ENCODE measurements around the gene ADARB2.
A peak's percentile ranks its signal among the peaks of the same experiment; 100 is the strongest.

ADARB2 gene

GRCh38 chr10:1632141-1632540 lies 105.2 kb downstream of the ADARB2 start:
- H3K27ac ChIP-seq (ENCODE audit: extremely low read depth, low read depth, low read length): no peak overlapping the region
- no peaks in the 10 kb centered on the region for H3K4me1 ChIP-seq (ENCODE audit: control insufficient read depth, insufficient read depth, low read length)
- no peaks in the 10 kb centered on the region for H3K9me3 ChIP-seq (ENCODE audit: control insufficient read depth, insufficient read depth, low read depth, low read length)
- ChIA-PET POLR2A (no interaction called here), CTCF (interaction anchor here (0.6 kb wide), 1 partner anchor 1142 kb away, joined by 3 read pairs; no protein-coding TSS in a partner anchor)
- TF ChIP-seq, protein P1, sequence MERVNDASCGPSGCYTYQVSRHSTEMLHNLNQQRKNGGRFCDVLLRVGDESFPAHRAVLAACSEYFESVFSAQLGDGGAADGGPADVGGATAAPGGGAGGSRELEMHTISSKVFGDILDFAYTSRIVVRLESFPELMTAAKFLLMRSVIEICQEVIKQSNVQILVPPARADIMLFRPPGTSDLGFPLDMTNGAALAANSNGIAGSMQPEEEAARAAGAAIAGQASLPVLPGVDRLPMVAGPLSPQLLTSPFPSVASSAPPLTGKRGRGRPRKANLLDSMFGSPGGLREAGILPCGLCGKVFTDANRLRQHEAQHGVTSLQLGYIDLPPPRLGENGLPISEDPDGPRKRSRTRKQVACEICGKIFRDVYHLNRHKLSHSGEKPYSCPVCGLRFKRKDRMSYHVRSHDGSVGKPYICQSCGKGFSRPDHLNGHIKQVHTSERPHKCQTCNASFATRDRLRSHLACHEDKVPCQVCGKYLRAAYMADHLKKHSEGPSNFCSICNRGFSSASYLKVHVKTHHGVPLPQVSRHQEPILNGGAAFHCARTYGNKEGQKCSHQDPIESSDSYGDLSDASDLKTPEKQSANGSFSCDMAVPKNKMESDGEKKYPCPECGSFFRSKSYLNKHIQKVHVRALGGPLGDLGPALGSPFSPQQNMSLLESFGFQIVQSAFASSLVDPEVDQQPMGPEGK (tag by site-specific recombination; IDR thresholded peaks at IDR 0.05): no peak
- TF ChIP-seq, protein P2, sequence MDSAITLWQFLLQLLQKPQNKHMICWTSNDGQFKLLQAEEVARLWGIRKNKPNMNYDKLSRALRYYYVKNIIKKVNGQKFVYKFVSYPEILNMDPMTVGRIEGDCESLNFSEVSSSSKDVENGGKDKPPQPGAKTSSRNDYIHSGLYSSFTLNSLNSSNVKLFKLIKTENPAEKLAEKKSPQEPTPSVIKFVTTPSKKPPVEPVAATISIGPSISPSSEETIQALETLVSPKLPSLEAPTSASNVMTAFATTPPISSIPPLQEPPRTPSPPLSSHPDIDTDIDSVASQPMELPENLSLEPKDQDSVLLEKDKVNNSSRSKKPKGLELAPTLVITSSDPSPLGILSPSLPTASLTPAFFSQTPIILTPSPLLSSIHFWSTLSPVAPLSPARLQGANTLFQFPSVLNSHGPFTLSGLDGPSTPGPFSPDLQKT (IDR thresholded peaks at IDR 0.05; ENCODE audit: borderline replicate concordance, low read depth, low read length): no peak
- TF ChIP-seq, protein P3, sequence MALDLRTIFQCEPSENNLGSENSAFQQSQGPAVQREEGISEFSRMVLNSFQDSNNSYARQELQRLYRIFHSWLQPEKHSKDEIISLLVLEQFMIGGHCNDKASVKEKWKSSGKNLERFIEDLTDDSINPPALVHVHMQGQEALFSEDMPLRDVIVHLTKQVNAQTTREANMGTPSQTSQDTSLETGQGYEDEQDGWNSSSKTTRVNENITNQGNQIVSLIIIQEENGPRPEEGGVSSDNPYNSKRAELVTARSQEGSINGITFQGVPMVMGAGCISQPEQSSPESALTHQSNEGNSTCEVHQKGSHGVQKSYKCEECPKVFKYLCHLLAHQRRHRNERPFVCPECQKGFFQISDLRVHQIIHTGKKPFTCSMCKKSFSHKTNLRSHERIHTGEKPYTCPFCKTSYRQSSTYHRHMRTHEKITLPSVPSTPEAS (tag by site-specific recombination; IDR thresholded peaks at IDR 0.05): peak; percentile 69; the same call in 1 of the 2 replicates
- H3K36me3 ChIP-seq (ENCODE audit: control insufficient read depth in 2 of 2, insufficient read depth in 1 of 2, low read length in 2 of 2): no peaks in the 10 kb centered on the region
- no peak overlapping the region for H3K4me3 ChIP-seq (ENCODE audit: low read depth, low read length)

DNA sequence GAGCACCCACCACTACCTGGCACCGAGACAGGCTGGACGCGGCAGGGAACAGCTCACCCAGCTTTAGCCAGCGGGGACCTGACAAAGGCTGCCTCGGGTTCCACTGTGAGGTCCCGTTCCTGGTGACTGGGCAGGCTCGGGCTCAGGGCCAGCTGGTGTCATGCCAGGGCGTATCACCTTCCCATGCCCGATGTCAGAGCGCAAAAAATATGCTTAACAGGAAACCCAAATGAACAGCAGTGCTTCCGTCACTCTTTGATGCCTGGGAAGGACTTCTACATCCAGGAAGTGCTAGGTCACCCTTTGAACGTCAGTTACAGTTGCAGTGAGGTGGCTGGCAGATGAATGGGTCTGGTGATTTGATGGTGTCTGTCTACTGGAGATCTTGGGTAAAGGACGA lies 106.0 kb downstream of the ADARB2 start:
- no peak for TF ChIP-seq CTCF (tag by site-specific recombination; IDR thresholded peaks at IDR 0.05)
- TF ChIP-seq BCL6B (tag by site-specific recombination; IDR thresholded peaks at IDR 0.05): no peak
- TF ChIP-seq ZNF473 (tag by site-specific recombination; IDR thresholded peaks at IDR 0.05): no peak
- TF ChIP-seq ZBTB7A (tag by site-specific recombination; IDR thresholded peaks at IDR 0.05; ENCODE audit: low read depth): no peak
- TF ChIP-seq ZNF23 (tag by site-specific recombination; IDR thresholded peaks at IDR 0.05; ENCODE audit: borderline replicate concordance): no peak
- no peak for TF ChIP-seq MEIS1 (CRISPR knock-in tag; IDR thresholded peaks at IDR 0.05; ENCODE audit: borderline replicate concordance)
- no peak for TF ChIP-seq GLI2 (tag by site-specific recombination; IDR thresholded peaks at IDR 0.05; ENCODE audit: borderline replicate concordance, low read depth)
- TF ChIP-seq ZNF529 (tag by site-specific recombination; IDR thresholded peaks at IDR 0.05; ENCODE audit: insufficient replicate concordance): no peak
- TF ChIP-seq ZNF248 (tag by site-specific recombination; IDR thresholded peaks at IDR 0.05): no peak
- POLR2A ChIA-PET: no interaction called here
- Histone ChIP-seq H3K4me1 (ENCODE audit: control insufficient read depth, insufficient read depth, low read length) (no peaks in the 10 kb centered on the region), H3K27ac (ENCODE audit: extremely low read depth, low read depth, low read length) (no peak overlapping the region), H3K36me3 (ENCODE audit: control insufficient read depth in 2 of 2, insufficient read depth in 1 of 2, low read length in 2 of 2) (no peaks in the 10 kb centered on the region), H3K9me3 (ENCODE audit: control insufficient read depth, insufficient read depth, low read depth, low read length) (no peaks in the 10 kb centered on the region), H3K4me3 (ENCODE audit: low read depth, low read length) (no peak overlapping the region)
- CTCF ChIA-PET: no interaction called here

DNA sequence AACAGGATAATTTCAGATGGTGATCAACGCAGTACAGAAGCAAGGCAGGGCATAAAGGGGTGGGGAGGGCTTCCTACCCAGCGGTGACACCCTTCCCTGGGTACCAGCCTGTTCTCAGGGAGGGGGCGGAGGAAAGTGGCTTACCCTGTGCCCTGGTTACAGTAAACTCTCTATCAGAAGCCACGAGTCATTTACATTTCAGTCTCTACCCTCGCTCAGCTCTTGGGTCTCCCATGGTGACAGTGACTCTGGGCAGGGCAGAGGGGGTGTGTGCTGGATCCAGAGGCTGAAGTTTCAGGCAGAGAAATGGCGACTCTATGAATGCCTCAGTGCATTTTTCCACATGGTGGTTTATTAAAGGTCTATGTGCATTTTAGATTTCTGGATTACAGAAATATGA lies 107.0 kb downstream of the ADARB2 start:
- H3K4me1 ChIP-seq (ENCODE audit: control insufficient read depth, insufficient read depth, low read length): no peaks in the 10 kb centered on the region
- no peak overlapping the region for H3K27ac ChIP-seq (ENCODE audit: extremely low read depth, low read depth, low read length)
- H3K9me3 ChIP-seq (ENCODE audit: control insufficient read depth, insufficient read depth, low read depth, low read length): no peaks in the 10 kb centered on the region
- POLR2A ChIA-PET: no interaction called here
- no peak overlapping the region for H3K4me3 ChIP-seq (ENCODE audit: low read depth, low read length)
- CTCF ChIA-PET: interaction anchor here (0.6 kb wide), 2 partner anchors 13 to 29 kb away, joined by 3 read pairs; no protein-coding TSS in a partner anchor
- H3K36me3 ChIP-seq (ENCODE audit: control insufficient read depth in 2 of 2, insufficient read depth in 1 of 2, low read length in 2 of 2): no peaks in the 10 kb centered on the region
- TF ChIP-seq SETDB1 (IDR thresholded peaks at IDR 0.05; ENCODE audit: insufficient read length, low read length): no peak
- TF ChIP-seq, protein P4, sequence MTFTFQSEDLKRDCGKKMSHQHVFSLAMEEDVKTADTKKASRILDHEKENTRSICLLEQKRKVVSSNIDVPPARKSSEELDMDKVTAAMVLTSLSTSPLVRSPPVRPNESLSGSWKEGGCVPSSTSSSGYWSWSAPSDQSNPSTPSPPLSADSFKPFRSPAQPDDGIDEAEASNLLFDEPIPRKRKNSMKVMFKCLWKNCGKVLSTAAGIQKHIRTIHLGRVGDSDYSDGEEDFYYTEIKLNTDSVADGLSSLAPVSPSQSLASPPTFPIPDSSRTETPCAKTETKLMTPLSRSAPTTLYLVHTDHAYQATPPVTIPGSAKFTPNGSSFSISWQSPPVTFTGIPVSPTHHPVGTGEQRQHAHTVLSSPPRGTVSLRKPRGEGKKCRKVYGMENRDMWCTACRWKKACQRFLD (tag by site-specific recombination; IDR thresholded peaks at IDR 0.05): no peak
- no peak for TF ChIP-seq KLF7 (tag by site-specific recombination; IDR thresholded peaks at IDR 0.05; ENCODE audit: borderline replicate concordance)
- TF ChIP-seq ZIC2 (tag by site-specific recombination; IDR thresholded peaks at IDR 0.05): no peak
- TF ChIP-seq ZEB2 (tag by site-specific recombination; IDR thresholded peaks at IDR 0.05): no peak
- no peak for TF ChIP-seq YY2 (tag by site-specific recombination; IDR thresholded peaks at IDR 0.05)
- TF ChIP-seq ZNF114 (tag by site-specific recombination; IDR thresholded peaks at IDR 0.05): no peak
- TF ChIP-seq, protein P5, sequence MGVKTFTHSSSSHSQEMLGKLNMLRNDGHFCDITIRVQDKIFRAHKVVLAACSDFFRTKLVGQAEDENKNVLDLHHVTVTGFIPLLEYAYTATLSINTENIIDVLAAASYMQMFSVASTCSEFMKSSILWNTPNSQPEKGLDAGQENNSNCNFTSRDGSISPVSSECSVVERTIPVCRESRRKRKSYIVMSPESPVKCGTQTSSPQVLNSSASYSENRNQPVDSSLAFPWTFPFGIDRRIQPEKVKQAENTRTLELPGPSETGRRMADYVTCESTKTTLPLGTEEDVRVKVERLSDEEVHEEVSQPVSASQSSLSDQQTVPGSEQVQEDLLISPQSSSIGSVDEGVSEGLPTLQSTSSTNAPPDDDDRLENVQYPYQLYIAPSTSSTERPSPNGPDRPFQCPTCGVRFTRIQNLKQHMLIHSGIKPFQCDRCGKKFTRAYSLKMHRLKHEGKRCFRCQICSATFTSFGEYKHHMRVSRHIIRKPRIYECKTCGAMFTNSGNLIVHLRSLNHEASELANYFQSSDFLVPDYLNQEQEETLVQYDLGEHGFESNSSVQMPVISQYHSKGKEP (tag by site-specific recombination; IDR thresholded peaks at IDR 0.05): no peak
- TF ChIP-seq REPIN1 (tag by site-specific recombination; IDR thresholded peaks at IDR 0.05; ENCODE audit: low read depth): no peak
- no peak for TF ChIP-seq ZNF560 (tag by site-specific recombination; IDR thresholded peaks at IDR 0.05; ENCODE audit: borderline replicate concordance)
